Measurements from ENCODE around the gene TMC6. TPM values are rescaled to one million over a fixed set of nuclear protein-coding genes. Genes with fewer than 3 reads are reported as not detected.
"Not testable (repeated sequence)": the region's sequence is repeated elsewhere in the genome, so short reads cannot be mapped to it uniquely, and the experiment has no call there.

TMC6 gene
- total RNA-seq, 1 donor from 2014 or later, result 14.6 TPM

DNA sequence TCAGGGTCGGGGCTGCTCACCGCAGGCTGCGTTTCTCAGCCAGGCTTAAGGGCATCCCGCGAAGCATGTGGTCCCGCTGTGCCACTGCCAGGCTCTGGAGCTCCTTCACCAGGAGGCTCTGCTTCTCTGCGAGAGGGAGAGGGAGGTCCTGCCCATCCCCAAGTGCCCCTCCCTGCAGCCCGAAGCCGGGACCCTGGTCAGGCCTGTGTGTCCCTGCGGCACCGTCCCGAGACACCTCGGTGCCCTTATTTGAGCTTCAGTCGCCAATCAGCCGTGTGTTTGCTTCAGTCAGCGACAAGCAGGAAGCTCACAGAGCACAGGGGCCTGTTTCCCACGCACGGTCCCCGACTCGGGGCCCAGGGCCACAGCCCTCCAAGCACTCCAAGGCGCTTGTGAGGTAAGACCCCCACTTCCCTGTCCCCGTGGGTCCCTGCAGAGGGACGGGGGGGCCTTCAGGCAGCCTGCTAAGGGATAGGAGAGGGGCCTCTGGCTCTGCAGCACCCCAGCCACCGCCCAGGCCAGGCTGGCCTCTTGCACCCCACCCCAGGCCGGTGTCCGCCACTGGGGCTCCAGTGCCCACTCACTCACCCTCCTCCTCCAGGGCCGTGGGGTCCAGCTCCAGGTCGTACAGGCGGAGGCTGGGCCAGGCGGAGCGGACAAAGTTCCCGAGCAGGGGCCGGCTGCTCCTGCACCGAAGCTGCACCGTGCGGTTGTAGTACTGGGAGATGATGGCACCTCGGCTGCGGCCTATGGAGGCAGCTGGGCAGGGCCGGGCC is 3.2 kb downstream of the TMC6 start:
- DNase-seq (ENCODE audit: low spot score) (no peak), ATAC-seq (no peak)

DNA sequence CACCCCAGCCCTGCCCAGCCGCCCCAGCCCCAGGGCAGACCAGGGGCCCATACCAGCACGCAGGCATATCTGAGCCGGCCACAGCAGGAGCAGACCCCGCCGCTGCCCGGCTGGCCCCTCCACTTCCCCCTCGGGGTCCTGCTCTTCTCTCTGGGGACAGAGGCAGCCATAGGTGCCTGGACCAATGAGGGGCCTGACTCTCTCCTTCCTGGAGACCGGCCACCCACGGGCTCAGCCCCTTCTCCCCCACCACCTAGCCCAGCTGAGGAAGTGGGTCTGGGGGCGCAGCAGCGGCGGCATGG is 3.8 kb downstream of the TMC6 start:
- DNase-seq (ENCODE audit: low spot score), result no peak
- ATAC-seq, result no peak

DNA sequence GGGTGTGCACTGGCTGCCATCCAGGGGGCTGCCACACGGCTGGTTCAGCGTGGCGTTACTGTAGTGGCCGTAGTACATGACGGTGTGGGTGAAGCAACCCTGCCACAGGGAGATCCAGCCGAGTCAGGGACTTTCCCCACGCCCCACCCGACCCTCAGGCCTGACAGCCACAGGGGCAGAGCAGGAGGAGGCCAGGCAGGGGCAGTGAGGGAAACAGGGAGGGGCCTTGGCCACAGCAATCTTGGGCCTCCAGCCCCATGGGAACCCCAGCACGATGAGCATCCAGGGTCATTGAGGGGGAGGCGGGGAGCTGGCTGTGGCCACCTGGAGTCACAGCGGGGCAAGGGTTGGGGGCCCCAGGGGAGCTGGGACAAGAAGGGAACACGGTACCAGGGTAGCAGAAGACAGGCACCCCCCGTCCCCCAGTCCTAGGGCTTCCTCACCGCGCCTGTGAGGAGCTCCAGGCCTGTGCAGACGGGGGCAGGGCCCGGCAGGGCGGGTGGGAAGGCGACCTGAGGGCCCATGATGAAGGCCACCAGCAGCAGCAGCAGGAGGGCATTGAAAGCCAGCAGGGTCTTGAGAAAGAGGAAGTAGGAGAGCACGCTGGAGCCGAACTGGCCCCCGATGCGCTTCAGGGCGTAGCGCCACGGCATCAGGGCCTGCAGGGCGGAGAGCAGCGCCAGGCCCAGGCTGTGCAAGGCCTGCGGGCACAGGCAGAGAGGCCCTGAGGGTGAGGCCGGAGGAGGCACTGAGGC is 4.3 kb downstream of the TMC6 start:
- no peak for DNase-seq (ENCODE audit: low spot score)
- ATAC-seq, result no peak

- ATAC-seq (no peak), DNase-seq (ENCODE audit: low spot score) (no peak)
These were observed 5.2 kb downstream of the TMC6 start for GRCh38 chr17:78123258-78123929.

- ATAC-seq (no peak), DNase-seq (ENCODE audit: low spot score) (no peak)
These were observed 5.7 kb downstream of the TMC6 start for GRCh38 chr17:78122931-78123249.

GRCh38 chr17:78122216-78122930 is 6.2 kb downstream of the TMC6 start:
- ATAC-seq (no peak), DNase-seq (ENCODE audit: low spot score) (no peak)

DNA sequence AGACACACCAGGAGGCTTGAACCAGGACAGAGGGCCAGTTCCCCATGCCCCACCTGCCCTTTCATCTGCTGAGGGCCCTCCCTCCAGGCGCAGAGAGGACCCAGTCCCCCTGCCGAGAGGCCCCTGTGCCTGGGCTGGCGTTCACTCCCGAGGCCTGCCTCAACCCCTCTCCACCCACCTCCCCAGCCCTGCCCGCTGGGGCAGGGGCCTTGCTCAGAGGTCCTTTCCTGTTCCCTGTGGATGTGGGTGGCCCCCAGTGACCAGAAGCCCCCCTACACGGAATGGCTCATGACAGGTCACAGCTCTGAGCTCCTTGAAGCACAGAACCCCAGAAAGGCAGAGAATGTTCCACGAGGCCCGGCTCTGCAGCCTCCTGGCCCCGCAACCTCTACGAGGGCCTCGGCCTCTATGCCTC is 6.7 kb downstream of the TMC6 start:
- no peak for DNase-seq (ENCODE audit: low spot score)
- no peak for ATAC-seq

DNA sequence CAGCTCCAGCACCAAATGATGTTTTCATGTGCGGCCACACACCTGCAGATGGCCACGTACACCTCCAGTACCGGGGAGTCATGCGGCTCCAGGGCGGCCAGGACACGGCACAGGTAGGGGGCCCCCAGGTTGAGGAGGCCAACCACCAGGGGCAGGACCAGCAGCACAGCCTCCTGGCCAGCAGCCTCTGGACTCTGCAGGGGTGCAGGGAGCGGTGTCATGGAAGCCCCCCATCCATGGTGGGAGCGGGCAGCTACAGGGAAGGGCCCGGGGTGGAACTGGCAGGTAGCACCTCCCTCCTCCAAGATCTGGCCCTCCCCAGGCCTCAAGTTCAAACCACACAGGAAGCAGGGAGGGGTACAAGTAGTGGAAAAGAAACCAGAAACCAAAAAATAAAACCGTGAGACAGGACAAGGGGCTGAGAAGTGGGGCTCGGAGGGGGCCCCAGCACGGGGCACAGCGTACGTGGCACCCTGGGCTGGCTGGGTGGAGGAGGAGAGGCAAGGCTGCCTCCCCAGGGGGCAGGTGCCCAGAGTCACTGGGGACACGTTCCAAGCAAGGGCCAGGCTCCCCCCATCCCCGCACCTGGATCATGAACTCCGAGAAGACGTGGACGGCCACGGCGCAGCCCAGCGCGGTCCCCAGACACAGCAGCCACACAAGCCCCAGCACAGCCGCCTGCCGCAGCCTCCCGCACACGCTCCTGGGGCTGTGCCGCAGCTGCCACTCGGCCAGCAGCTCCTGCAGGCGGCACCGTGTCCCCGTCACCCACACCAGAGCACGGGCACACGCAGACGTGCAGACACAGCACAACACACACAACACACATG is 7.4 kb downstream of the TMC6 start:
- DNase-seq (ENCODE audit: low spot score) (no peak), ATAC-seq (no peak)

- no peak for DNase-seq (ENCODE audit: low spot score)
- ATAC-seq, result no peak
These were observed 8.0 kb downstream of the TMC6 start for GRCh38 chr17:78120537-78120936.

DNA sequence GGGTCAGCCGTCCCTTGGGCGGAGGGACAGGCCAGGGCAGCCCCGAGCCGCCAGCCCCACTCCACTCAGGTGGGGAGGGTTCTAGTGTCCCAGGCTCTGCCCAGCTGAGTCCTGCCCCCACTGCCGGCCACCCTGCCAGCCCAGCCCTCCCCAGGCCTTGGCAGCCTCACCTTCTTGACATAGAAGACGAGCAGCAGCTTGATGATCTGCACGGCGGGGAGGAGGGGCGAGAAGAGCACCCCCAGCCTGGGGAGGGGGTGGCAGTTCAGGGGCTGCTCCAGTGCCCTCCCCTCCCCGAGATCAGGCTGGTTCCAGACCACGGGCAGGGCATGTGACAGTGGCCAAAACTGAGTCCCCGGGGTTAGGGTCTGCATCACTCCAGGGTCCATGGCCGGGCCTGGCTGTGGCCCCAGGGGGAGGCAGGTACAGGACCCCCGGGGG is 9.7 kb downstream of the TMC6 start:
- no peak for DNase-seq (ENCODE audit: low spot score)

GRCh38 chr17:78117027-78117981 is 11.3 kb downstream of the TMC6 start:
- DNase-seq (ENCODE audit: low spot score), result no peak
- peak; percentile 36 for ATAC-seq

More for the DNA sequence above, 9.7 kb downstream of the TMC6 start:
- ATAC-seq, result no peak

DNA sequence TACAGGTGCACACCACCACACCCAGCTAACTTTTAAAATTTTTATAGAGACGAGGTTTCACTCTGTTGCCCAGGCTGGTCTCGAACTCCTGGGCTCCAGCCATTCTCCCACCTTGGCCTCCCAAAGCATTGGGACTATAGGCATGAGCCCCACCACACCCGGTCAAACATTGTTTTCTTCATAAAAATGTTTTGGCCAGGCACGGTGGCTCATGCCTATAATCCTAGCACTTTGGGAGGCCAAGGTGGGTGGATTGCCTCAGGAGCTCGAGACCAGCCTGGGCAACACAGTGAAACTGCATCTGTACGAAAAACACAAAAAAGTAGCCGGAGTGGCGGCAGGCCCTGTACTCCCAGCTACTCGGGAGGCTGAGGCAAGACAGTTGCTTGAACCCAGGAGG is 12.1 kb downstream of the TMC6 start:
- DNase-seq (ENCODE audit: low spot score) (no peak), ATAC-seq (no peak)

GRCh38 chr17:78115803-78116202 is 12.8 kb downstream of the TMC6 start:
- not testable (repeated sequence) for ATAC-seq; DNase-seq (ENCODE audit: low spot score)

GRCh38 chr17:78114831-78115723 is 13.5 kb downstream of the TMC6 start:
- ATAC-seq (no peak), DNase-seq (ENCODE audit: low spot score) (no peak)

DNA sequence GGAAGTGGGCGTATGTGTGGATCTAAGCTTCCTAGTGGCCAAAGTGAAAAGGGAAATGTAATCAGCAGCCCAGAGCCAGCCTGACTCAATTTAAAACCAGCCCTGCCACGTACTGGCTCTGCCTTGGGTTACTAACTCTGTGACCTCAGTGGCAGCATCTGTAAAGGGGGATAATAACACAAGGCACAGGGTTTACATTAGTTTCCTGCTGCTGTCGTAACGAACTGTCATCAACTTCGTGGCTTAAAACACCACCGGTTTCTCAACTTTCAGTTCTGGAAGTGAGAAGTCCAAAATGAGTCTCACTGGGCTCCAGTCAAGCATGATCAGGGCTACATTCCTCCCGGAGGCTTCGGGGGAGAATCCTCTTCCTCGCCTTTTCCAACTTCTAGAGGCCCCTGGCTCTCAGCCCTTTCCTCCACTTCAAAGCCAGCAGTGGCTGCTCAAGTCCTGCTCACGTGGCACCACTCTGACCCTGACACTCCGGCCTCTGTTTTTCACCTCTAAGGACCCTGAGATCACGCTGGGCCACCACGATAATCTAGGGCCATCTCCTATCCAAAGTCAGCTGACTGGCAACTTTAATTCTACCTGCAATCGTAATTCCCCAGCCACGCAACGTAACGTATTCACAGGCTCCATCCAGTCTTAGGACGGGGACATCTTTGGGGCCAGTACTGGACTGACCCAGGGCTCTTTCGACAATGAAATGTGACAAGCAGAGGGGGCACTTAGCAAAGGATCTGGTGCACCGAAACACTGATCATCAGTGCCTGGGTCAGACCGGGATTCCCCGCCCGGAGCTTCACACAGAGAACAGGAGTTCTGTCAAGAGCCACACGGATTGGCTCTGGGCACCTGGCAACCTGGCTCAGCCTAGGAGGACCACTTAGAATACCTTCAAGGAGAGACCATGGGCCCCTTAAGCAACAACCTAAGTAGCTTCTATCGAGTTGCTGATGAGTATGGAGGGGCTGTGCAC is 14.5 kb downstream of the TMC6 start:
- DNase-seq (ENCODE audit: low spot score), result no peak
- ATAC-seq, result no peak

DNA sequence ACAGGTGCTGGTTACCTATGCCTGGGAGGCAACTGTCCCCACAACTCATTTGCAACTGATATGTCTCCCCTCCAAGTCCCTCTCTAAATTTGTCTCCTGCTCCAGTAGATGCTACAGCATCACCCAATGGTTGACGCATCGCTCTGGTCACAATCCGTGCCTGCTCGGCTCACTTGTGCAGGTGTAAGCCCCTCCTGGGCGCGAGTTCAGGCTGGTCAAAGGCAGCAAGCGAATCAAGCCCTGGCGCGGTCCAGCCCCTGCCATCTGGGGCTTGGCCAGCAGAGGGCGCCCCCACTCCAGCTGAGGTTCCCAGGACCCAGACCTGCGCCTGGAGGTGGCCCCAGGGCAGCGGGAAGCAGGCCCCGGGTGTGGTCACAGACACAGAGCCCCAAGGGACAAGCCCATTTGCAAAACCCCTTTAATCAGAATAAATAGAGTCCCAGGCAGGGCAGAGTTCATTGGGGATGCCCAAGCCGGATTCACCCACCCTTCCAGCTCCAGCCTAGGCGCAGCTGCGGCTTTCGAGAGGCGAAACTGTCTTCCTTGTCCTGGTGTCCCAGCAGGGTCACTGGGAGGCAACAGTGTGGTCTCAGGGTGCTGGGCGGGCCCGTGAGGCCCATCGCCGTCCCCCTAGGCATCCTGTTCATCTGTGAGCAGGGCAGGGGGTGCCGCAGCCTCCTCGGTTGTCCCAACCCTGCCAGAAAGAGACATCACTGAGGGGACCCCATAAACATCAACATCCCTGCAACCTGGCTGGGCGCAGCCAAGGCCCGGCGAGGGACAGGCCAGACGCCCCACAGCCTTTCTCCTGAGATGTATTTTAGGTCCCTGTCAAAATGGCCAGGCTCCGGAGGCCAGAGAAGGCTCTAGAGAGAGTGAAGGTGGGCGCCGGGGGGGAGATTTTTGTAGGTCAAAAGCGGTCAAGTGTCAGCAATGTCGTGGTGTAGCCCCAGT is 15.8 kb downstream of the TMC6 start:
- ATAC-seq (peak; percentile 90), DNase-seq (ENCODE audit: low spot score) (peak; percentile 79)

Measured in left lobe of liver (tissue), 2 donors.